HG02938 (cell line): ENCODE data around the gene TLE3.

Experiments used
- ATAC-seq: cut with Tn5 transposase; IDR thresholded peaks from one replicate; pipeline ENCODE4 v1.9.1; 2021; ENCODE audit warnings: mild to moderate bottlenecking, moderate library complexity; ENCODE audit not compliant: unreplicated experiment

The TLE3 gene

GRCh38 chr15:70064441-70064840 lies 33.3 kb downstream of the TLE3 start:
- no peak for ATAC-seq

- no peak for ATAC-seq
Measured at GRCh38 chr15:70063980-70064379, 33.7 kb downstream of the TLE3 start.

- no peak for ATAC-seq
Measured at GRCh38 chr15:70063261-70063925, 34.3 kb downstream of the TLE3 start.

GRCh38 chr15:70062321-70062956 lies 35.3 kb downstream of the TLE3 start:
- no peak for ATAC-seq

GRCh38 chr15:70061696-70062270 lies 35.9 kb downstream of the TLE3 start:
- no peak for ATAC-seq

GRCh38 chr15:70060993-70061305 lies 36.8 kb downstream of the TLE3 start:
- ATAC-seq = no peak

- ATAC-seq = no peak
Measured at GRCh38 chr15:70060214-70060992, 37.3 kb downstream of the TLE3 start.

- ATAC-seq = no peak
Measured at GRCh38 chr15:70059476-70060213, 38.1 kb downstream of the TLE3 start.

- ATAC-seq = no peak
Measured at GRCh38 chr15:70058642-70059360, 38.9 kb downstream of the TLE3 start.

GRCh38 chr15:70057931-70058641 lies 39.6 kb downstream of the TLE3 start:
- no peak for ATAC-seq

- ATAC-seq = no peak
Measured at GRCh38 chr15:70056091-70056680, 41.5 kb downstream of the TLE3 start.

- no peak for ATAC-seq
Measured at GRCh38 chr15:70055601-70056051, 42.1 kb downstream of the TLE3 start.

- ATAC-seq = no peak
Measured at GRCh38 chr15:70054884-70055387, 42.8 kb downstream of the TLE3 start.

GRCh38 chr15:70054366-70054765 lies 43.4 kb downstream of the TLE3 start:
- no peak for ATAC-seq

GRCh38 chr15:70053716-70054229 lies 43.9 kb downstream of the TLE3 start:
- no peak for ATAC-seq

GRCh38 chr15:70053001-70053715 lies 44.6 kb downstream of the TLE3 start:
- ATAC-seq = no peak

- ATAC-seq = no peak
Measured at GRCh38 chr15:70051948-70052633, 45.6 kb downstream of the TLE3 start.

GRCh38 chr15:70050970-70051369 lies 46.7 kb downstream of the TLE3 start:
- ATAC-seq = no peak
